Colonic mucosa (tissue), 4 donors: Measurements from ENCODE around the gene RAB33A. TPM values are rescaled to one million over a fixed set of nuclear protein-coding genes. Genes with fewer than 3 reads are reported as not detected.

Experiments
- DNase-seq: peaks from one replicate; pipeline ENCODE4 v3.0.0-alpha.2; 2020
- H3K27ac ChIP-seq: fragments of 200-600 bp; one replicate; pipeline ENCODE4 v1.8.0; 2021
- H3K27me3 ChIP-seq: fragments of 200-600 bp; one replicate; pipeline ENCODE4 v1.8.0; 2021
- H3K36me3 ChIP-seq: fragments of 200-600 bp; one replicate; pipeline ENCODE4 v1.8.0; 2021
- H3K4me1 ChIP-seq: fragments of 200-600 bp; one replicate; pipeline ENCODE4 v1.8.0; 2021; ENCODE audit warnings: mild to moderate bottlenecking
- H3K4me3 ChIP-seq: fragments of 200-600 bp; one replicate; pipeline ENCODE4 v1.8.0; 2021
- H3K9ac ChIP-seq, 2 donors: one replicate each; pipeline ENCODE4 v1.7.0; 2013; ENCODE audit warnings: control low read depth in 2 of 2, low read depth in 2 of 2, low read length in 2 of 2
- H3K9me3 ChIP-seq: fragments of 200-600 bp; one replicate; pipeline ENCODE4 v1.8.0; 2021
- CTCF ChIP-seq: fragments of 200-600 bp; IDR thresholded peaks from one replicate; pipeline ENCODE4 v1.8.0; 2022; ENCODE audit warnings: antibody characterized with exemption, mild to moderate bottlenecking
- intact Hi-C: fragments of 100-400 bp; cut with DNase I; formaldehyde crosslinking; loops from one replicate; pipeline ENCODE4 v1.14.1; 2022
- total RNA-seq, 2 donors: library from RNA; stranded (reverse); fragmentation: NEBNext Ultra II Directional in 1 of 2; extraction: Animal tissue kit (Norgen Biotek cat#: 25700) in 1 of 2; gene quantifications; one replicate each; pipeline ENCODE4 v1.2.1, GENCODE V29; 2021
- donor health status: healthy.
- donor health status: DM: no; HTN: no; CAD: no.
- donor health status: DM: no; HTN: no; CAD: no.

The RAB33A gene
- total RNA-seq, 2 donors from 2014 or later = 0.50 TPM; not detected in 1

GRCh38 chrX:130211415-130212186 lies 39.8 kb downstream of the RAB33A start:
- no peaks in the 10 kb centered on the region for H3K4me1 ChIP-seq
- H3K9ac ChIP-seq = no peak overlapping the region
- H3K36me3 ChIP-seq = no peaks in the 10 kb centered on the region
- intact Hi-C loops = no loop called here
- DNase-seq = no peak
- H3K27me3 ChIP-seq = no peaks in the 10 kb centered on the region
- H3K27ac ChIP-seq = no peak overlapping the region
- H3K4me3 ChIP-seq = no peak overlapping the region
- TF ChIP-seq CTCF = no peak
- no peaks in the 10 kb centered on the region for H3K9me3 ChIP-seq

- H3K4me3 ChIP-seq = no peak overlapping the region
- DNase-seq = no peak
- H3K27me3 ChIP-seq = no peaks in the 10 kb centered on the region
- no peaks in the 10 kb centered on the region for H3K9me3 ChIP-seq
- H3K27ac ChIP-seq = no peak overlapping the region
- intact Hi-C loops = no loop called here
- no peaks in the 10 kb centered on the region for H3K36me3 ChIP-seq
- H3K9ac ChIP-seq = no peak overlapping the region
- no peaks in the 10 kb centered on the region for H3K4me1 ChIP-seq
- no peak for TF ChIP-seq CTCF
Measured at GRCh38 chrX:130212371-130212770, 40.6 kb downstream of the RAB33A start.

- Histone ChIP-seq H3K4me3 (no peak overlapping the region), H3K36me3 (no peaks in the 10 kb centered on the region), H3K27me3 (no peaks in the 10 kb centered on the region), H3K9me3 (no peaks in the 10 kb centered on the region), H3K9ac (no peak overlapping the region), H3K4me1 (no peaks in the 10 kb centered on the region), H3K27ac (no peak overlapping the region)
- DNase-seq = no peak
- intact Hi-C loops = no loop called here
- no peak for TF ChIP-seq CTCF
Measured at GRCh38 chrX:130213376-130213775, 41.6 kb downstream of the RAB33A start.

- no peaks in the 10 kb centered on the region for H3K27me3 ChIP-seq
- H3K4me1 ChIP-seq = no peaks in the 10 kb centered on the region
- intact Hi-C loops = no loop called here
- DNase-seq = no peak
- H3K9me3 ChIP-seq = no peaks in the 10 kb centered on the region
- no peak overlapping the region for H3K9ac ChIP-seq
- H3K36me3 ChIP-seq = no peaks in the 10 kb centered on the region
- TF ChIP-seq CTCF = no peak
- no peak overlapping the region for H3K4me3 ChIP-seq
- no peak overlapping the region for H3K27ac ChIP-seq
Measured at GRCh38 chrX:130216320-130216719, 44.6 kb downstream of the RAB33A start.

- Histone ChIP-seq H3K27ac (no peak overlapping the region), H3K9me3 (no peaks in the 10 kb centered on the region), H3K4me3 (no peak overlapping the region), H3K27me3 (no peaks in the 10 kb centered on the region), H3K9ac (no peak overlapping the region), H3K4me1 (no peaks in the 10 kb centered on the region), H3K36me3 (no peaks in the 10 kb centered on the region)
- TF ChIP-seq CTCF = no peak
- intact Hi-C loops = no loop called here
- DNase-seq = no peak
Measured at GRCh38 chrX:130224810-130225209, 53.0 kb downstream of the RAB33A start.
